Upper lobe of right lung (tissue), 1 donor: ENCODE data around the gene FKBP8. TPM values are rescaled to one million over a fixed set of nuclear protein-coding genes. Genes with fewer than 3 reads are reported as not detected.

Source experiments
- ATAC-seq: fragments of 200-7000 bp; cut with Tn5 transposase; one replicate; pipeline ENCODE4 v1.9.1; 2020; ENCODE audit warnings: mild to moderate bottlenecking, moderate library complexity
- DNase-seq: peaks from one replicate; pipeline ENCODE4 v3.0.0-alpha.2; 2020
- H3K27ac ChIP-seq: fragments of 200-600 bp; one replicate; pipeline ENCODE4 v1.8.0; 2022
- H3K27me3 ChIP-seq: fragments of 200-600 bp; one replicate; pipeline ENCODE4 v1.8.0; 2022; ENCODE audit warnings: mild to moderate bottlenecking
- H3K36me3 ChIP-seq: fragments of 200-600 bp; one replicate; pipeline ENCODE4 v1.8.0; 2022
- H3K4me1 ChIP-seq: fragments of 200-600 bp; one replicate; pipeline ENCODE4 v1.8.0; 2022
- H3K4me3 ChIP-seq: fragments of 200-600 bp; one replicate; pipeline ENCODE4 v1.8.0; 2022; ENCODE audit warnings: mild to moderate bottlenecking
- H3K9me3 ChIP-seq: fragments of 200-600 bp; one replicate; pipeline ENCODE4 v1.8.0; 2022
- intact Hi-C: fragments of 100-400 bp; cut with DNase I; formaldehyde crosslinking; loops from one replicate; pipeline ENCODE4 v1.11.0; 2022
- total RNA-seq: library from RNA; stranded (reverse); fragmentation: NEBNext Ultra II Directional; extraction: Animal tissue kit (Norgen Biotek cat#: 25700); gene quantifications from one replicate; pipeline ENCODE4 v1.2.1, GENCODE V29; 2021
- TF ChIP-seq, protein P1 (sequence below): fragments of 200-600 bp; IDR thresholded peaks from one replicate; pipeline ENCODE4 v1.8.0; 2022; ENCODE audit warnings: antibody characterized with exemption
- donor health status: DM: no; HTN: yes; CAD: no; lungs with severe emphysema.

FKBP8 gene
- total RNA-seq, 1 donor from 2014 or later, result 201 TPM

DNA sequence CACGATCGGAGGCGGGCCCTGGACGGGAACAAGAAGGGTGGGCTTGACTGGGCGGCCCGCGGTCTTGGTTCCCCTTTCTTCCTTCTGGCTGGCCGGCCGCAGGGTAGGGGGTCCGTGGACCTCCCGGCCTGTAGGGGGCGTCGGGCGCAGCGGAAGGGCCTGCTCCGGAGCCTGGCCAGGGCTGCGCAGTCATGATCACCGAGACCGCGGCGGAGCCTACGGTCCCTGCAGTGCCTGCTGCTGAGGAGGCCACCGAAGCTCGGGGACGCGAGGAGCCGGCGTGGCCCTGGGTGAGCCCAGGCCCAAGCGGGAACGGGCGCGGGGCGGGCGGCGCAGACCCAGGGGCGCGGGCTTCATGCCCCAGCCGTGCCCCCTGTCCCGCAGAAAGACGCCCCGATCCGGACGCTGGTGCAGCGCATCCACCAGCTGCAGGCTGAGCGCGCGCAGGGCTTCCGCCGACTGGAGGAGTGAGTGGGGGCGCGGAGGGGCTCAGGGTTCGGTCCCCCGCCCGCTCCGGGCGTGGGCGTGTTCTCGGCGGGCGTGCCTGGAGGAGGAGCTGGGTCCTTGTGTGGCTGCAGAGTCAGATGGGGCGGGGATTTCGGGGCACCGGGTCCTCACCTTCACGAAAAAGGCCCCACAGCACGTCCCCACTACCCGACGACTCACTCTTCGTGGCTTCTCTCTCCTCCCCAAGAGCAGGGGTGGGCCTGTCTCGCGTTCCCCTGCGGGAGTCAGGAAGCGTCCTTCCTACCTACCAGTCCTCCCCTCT lies 45.4 kb upstream of the FKBP8 start, which contains the start of gene REX1BD:
REX1BD (plus strand) TSS at position 188 of the 769 bp plus-strand sequence; CDS start at position 192, 4 bp downstream.
- Histone ChIP-seq H3K27ac (peak within 1 kb of the TSS; percentile 90), H3K36me3 (peaks cover 15% of the 10 kb centered on the region), H3K27me3 (no peaks in the 10 kb centered on the region), H3K9me3 (no peaks in the 10 kb centered on the region), H3K4me1 (peaks cover 20% of the 10 kb centered on the region), H3K4me3 (peak within 1 kb of the TSS; percentile 88)
- ATAC-seq (peak; percentile 94), DNase-seq (peak; percentile 92)
- intact Hi-C loops, result no loop called here
- TF ChIP-seq, protein P1, sequence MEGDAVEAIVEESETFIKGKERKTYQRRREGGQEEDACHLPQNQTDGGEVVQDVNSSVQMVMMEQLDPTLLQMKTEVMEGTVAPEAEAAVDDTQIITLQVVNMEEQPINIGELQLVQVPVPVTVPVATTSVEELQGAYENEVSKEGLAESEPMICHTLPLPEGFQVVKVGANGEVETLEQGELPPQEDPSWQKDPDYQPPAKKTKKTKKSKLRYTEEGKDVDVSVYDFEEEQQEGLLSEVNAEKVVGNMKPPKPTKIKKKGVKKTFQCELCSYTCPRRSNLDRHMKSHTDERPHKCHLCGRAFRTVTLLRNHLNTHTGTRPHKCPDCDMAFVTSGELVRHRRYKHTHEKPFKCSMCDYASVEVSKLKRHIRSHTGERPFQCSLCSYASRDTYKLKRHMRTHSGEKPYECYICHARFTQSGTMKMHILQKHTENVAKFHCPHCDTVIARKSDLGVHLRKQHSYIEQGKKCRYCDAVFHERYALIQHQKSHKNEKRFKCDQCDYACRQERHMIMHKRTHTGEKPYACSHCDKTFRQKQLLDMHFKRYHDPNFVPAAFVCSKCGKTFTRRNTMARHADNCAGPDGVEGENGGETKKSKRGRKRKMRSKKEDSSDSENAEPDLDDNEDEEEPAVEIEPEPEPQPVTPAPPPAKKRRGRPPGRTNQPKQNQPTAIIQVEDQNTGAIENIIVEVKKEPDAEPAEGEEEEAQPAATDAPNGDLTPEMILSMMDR, result peak; percentile 94

DNA sequence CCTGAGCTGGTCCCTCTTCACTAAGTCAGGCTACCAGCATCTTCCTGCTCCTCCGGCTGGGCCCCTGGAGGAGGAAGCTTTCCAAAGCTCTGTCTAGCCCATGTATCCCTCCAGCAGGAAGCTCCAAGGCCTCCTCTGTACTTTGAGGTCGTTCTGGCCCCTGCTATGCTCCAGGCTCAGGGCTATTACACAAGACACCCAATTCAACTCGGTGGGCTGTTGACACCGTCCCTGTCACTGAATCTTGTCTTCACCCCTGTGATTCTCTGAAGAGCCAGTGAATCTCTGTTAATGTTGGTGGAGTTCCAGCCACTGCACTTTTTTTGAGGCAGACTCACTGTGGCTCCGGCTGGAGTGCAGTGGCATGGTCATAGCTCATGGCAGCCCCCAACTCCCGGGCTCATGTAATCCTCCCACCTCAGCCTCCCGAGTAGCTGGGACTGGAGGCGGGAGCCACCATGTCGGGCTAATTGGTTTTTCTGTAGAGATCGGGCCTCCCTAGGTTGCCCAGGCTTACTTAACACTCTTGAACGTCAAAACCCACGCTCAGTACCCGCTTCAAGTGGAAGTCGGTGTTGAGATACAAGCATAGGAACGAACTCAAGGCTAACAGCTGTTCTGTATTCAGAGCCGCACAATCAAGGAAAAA lies 44.7 kb upstream of the FKBP8 start:
- no peaks in the 10 kb centered on the region for H3K27me3 ChIP-seq

DNA sequence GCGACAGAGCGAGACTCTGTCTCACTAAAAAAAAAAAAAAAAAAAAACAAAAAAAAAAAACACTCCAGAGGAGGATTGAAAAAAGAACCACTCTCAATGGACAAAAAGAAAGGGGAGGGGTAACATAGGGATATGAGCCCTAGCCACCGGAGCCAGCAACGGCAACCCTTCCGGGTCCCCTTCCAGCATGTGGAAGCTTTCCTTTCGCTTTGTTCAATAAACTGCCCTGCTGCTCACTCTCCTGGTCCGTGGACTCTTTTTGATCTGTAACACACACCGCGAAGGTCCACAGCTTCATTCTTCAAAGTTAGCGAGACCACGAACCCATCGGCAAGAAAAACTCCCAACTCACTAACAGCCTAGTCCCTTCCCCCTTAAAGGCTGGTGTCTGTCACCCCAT lies 44.2 kb upstream of the FKBP8 start:
- Histone ChIP-seq H3K4me3 (no peak overlapping the region), H3K4me1 (peaks cover 20% of the 10 kb centered on the region), H3K36me3 (peaks cover 15% of the 10 kb centered on the region), H3K9me3 (no peaks in the 10 kb centered on the region), H3K27ac (no peak overlapping the region), H3K27me3 (no peaks in the 10 kb centered on the region)
- no peak for ATAC-seq
- no peak for DNase-seq
- TF ChIP-seq, protein P1, result no peak
- intact Hi-C loops, result no loop called here

More for the DNA sequence above, 44.7 kb upstream of the FKBP8 start:
- Histone ChIP-seq H3K36me3 (peaks cover 15% of the 10 kb centered on the region), H3K9me3 (no peaks in the 10 kb centered on the region), H3K4me3 (peak overlapping the region; percentile 88), H3K27ac (peak overlapping the region; percentile 90), H3K4me1 (peaks cover 20% of the 10 kb centered on the region)
- no peak for ATAC-seq
- TF ChIP-seq, protein P1, result no peak
- no peak for DNase-seq
- intact Hi-C loops, result no loop called here

DNA sequence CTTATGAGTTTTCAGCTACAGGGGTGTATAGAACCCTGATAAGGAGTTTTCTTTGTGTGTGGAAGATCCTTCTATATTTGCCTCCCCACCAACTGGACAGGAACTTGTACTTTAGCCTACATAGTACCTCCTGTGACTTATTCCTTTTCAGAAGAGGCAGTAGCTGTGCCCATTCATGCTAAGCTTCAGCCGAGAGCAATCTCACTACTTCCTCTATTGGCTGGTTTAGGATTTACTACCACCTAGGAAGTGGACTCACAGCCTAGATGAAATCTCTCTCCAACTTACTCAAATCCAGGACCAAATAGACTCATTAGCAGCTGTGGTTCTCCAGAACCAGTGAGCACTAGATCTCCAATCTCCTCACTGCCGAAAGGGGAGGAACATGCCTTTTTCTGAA lies 42.9 kb upstream of the FKBP8 start:
- H3K27me3 ChIP-seq, result no peaks in the 10 kb centered on the region
- no peak overlapping the region for H3K4me3 ChIP-seq
- no peak for DNase-seq
- H3K27ac ChIP-seq, result no peak overlapping the region
- intact Hi-C loops, result no loop called here
- TF ChIP-seq, protein P1, result no peak
- no peaks in the 10 kb centered on the region for H3K9me3 ChIP-seq
- H3K4me1 ChIP-seq, result peaks cover 20% of the 10 kb centered on the region
- H3K36me3 ChIP-seq, result peaks cover 10% of the 10 kb centered on the region
- ATAC-seq, result peak; percentile 32

DNA sequence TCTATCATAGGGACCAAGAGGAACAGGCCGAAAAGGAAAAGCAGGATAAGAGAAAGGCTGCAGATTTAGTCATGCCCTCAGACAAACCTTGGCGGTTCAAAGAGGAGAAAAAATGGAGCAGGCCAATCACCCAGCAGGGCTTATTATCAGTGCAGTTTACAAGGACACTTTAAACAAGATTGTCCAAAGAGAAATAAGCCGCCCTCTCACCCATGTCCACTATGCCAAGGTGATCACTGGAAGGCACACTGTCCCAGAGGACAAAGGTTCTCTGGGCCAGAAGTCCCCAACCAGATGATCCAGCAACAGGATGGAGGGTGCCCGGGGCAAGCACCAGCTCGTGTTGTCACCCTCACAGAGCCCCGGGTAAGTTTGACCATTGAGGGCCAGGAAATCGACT lies 36.9 kb upstream of the FKBP8 start:
- Histone ChIP-seq H3K27me3 (no peaks in the 10 kb centered on the region), H3K4me1 (no peaks in the 10 kb centered on the region), H3K9me3 (no peaks in the 10 kb centered on the region), H3K4me3 (no peak overlapping the region), H3K27ac (no peak overlapping the region), H3K36me3 (peaks cover 23% of the 10 kb centered on the region)
- ATAC-seq, result no peak
- intact Hi-C loops, result no loop called here
- TF ChIP-seq, protein P1, result no peak
- no peak for DNase-seq
